ENCODE results near the gene ZFR2.
A peak's percentile ranks its signal among the peaks of the same experiment; 100 is the strongest.
"Not testable (repeated sequence)": the region's sequence is repeated elsewhere in the genome, so short reads cannot be mapped to it uniquely, and the experiment has no call there.

ZFR2 gene

DNA sequence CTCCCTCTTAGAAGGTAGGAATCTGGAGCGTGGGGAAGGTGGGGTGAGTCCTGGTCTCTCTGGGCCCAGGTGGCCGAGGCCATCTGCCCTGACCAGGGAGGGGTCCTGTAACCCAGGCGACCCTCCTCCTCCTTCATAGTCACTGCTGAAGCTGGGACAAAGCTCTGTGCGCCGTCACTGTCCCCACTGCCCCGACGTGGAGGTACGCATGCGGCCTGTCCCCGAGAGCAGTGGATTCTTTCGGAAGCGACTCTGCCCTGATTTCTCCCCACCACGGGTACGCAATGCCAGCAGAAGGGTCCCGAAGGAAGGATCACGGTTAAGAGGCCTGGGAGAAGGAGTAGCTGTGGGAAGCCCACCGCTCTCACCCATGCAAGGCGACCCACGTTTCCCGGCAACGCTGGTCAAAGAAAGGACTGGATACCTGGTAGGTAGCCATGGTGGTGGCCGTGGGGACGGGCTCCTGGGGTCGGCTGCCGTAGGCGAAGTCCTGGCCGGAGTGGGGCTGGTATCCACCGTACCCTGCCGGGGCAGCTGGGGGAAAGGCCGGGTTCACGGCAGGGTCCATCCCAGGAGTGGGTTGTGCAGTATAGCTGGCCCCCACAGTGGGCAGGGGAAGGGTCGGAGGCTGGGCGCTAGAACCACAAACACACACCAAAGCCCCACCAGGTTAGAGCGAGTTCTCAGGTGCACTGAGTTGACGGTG is 34.3 kb downstream of the ZFR2 start:
- DNase-seq: no peak

DNA sequence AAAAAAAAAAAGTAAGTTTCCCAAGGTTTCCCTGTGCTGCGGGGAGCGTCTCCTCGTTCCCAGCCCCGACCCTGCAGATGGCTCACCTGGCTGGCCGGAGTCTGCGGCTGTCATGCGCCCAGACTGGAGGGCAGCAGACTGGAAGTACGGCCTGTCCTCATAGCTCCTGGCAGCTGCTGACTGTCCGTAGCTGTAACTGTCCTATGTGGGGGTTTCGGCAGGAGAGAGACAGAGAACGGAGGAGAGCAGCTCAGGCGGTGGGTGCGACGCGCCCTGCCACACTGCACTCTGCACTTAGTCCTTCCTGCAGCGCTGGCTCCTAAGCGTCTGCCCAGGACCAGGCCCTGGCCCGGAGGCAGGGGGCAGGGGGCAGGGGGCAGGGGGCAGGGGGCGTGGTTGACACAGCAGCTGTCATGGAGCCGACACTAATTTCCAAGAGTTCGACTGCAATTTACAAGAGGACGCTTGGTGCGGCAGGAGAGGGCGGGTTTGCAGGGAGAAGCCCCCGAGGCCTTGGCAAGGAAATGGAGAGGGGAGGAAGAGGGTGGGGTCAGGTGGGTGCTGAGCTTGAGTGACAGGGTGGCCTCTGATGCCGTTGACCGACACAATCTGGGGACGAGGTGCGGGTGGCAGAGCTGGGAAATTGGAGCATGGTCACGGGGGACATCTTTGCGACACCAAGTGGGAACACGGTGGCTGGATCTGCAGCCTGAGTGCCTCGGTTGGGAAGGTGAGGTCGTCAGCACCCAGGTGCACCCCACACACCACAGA is 35.1 kb downstream of the ZFR2 start:
- DNase-seq: no peak

GRCh38 chr19:3832001-3832400 is 36.8 kb downstream of the ZFR2 start:
- no peak for DNase-seq

DNA sequence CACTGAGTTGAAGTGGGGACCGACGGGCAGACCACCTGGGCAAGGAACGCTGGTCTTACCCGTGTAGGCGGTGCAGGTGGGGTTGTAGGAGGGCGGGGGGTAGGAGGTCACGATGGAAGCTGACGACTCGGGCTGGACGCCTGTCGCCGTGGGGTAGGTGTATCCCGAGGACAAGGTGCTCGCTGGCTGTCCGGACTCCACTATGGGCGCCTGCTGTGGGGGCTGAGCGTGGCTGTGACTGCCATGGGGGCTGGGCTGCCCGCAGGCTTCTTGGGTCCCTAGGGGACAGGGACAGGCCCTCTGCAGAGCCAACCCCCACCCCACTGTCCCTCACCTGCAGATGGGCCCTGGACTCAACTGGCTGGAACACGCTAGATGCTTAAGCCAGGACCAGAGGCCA is 37.2 kb downstream of the ZFR2 start:
- no peak for DNase-seq

DNA sequence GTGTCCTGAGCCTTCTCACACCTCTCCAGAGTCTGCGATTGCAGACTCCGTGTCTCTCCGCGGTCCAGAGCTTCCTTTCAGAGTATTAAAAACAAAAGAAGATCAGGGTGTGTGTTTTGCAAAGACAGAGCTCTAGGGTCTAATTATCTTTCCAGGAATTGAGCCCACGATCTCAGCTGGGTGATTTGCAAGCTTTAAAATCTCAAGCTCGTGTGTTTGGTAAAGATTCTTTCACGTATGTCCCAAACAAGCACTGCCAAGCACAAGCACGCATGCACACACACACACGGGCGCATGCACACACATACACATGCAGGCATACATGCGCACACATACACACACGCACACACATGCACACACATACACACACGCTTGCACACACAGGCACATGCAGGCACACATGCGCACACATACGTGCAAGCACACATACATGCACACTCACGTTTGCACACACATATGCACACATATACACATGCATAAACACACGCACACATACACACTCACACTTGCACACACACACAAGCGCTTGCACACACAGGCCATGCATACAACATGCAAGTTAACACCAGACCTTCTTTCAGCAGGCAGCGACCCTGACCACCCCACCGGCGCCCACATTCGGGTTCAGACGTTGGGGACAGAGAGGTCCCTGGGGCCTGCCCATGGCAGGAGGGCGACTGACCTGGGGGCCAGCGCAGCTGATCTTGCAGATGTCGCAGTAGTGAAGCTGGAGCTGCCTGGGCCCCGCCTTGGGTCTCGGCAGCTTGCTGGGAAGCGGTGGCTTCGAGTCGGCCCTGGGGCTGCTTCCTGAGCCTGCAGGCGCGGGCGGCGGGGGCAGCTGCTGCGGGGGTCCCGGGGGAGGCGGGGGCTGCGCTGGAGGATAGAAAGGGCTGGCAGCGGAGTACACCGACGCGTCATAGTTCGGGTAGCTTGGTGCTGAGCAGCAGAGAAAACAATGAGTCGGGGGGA is 37.9 kb downstream of the ZFR2 start:
- DNase-seq: no peak

DNA sequence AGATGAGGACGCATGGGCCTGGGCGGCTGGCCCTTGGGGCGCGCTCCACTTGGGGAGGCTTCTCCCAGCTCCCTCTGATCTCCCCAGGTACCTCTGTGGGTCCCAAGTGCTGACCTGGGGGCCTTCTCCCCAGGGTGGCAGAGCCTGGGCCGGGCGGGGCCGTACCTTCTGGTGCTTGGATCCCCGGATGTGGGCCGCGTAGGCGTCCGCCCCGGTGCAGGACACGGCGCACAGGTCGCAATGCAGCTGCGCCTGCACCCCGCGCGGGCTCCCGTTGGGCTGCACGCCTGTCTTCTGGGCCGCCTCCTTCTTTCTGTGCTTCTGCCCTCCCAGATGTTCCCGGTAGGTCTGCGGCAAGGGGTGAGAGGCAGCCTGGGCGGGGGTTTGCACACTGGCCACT is 41.5 kb downstream of the ZFR2 start:
- no peak for DNase-seq

DNA sequence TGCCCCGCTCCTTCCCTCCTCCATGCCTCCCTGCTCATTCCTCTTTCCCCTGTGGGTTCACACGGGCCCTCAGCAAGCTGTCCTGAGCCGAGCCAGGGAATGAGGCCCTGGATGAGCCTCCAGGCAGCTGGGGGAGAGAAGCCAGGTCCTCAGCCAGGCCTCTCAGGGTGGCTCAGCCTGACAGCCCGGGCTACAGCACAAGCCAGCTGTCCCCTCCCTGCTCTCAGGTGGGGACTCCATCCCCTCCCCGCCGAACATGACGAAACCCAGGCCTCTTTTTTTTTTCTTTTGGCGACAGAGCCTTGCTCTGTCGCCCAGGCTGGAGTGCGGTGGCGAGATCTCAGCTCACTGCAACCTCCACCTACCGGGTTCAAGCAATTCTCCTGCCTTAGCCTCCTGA is 42.7 kb downstream of the ZFR2 start:
- no peak for DNase-seq

DNA sequence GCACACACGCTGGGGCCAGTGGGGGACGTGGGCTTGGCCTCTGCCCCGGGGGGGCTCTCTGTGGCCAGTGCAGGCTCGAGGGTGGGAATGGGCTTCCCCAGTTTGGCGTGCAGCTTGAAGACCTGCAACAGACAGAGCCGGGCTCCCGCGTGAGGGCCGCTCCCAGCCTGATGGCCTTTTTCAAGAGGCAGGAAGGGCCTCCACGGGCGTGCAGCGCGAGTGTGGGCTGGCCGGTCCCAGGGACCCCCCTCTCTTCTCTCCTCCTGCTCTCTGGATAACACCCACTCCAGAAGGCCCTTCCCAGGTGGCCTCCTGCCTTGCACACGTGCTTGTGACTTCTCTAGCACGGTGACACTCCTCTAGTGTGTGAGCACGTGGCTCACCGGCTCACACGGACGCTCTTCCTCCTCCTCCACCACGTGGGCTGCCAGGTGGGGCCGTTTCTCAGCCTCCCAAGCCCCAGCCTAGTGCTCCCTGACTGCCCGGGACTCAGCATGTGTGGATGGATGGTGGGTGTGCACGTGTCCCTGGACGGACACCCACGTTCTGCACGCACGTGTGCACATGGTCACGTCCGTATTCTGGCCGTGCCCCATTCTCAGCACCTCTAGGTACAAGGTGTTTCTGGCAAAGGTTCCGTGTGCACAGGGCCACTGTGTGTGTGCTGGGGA is 43.4 kb downstream of the ZFR2 start:
- no peak for DNase-seq

GRCh38 chr19:3823350-3823713 is 45.5 kb downstream of the ZFR2 start:
- no peak for DNase-seq

GRCh38 chr19:3822683-3823349 is 46.0 kb downstream of the ZFR2 start:
- DNase-seq: no peak

DNA sequence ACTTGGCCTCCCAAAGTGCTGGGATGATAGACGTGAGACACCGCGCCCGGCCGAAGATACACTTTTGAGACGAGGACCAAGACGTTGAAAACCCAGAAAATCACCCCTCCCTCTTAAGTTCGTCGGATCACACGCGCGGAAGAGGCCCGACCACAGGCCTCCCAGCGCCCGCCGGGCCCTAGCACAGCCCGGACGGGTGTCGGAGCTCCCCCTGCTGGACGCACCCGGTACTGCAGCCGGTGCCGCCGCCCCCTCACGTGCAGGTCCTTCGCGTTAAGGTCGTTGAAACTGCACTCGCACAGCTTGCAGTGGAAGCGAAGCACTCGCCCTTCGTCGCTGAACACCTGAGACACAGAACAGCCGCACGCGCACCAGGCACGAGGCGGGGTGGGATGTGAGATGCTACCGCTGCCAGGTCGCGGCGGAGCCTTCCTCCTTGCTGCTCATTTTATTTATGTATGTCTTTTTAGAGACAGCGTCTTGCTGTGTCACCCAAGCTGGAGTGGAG is 46.9 kb downstream of the ZFR2 start:
- peak; percentile 27 for DNase-seq

DNA sequence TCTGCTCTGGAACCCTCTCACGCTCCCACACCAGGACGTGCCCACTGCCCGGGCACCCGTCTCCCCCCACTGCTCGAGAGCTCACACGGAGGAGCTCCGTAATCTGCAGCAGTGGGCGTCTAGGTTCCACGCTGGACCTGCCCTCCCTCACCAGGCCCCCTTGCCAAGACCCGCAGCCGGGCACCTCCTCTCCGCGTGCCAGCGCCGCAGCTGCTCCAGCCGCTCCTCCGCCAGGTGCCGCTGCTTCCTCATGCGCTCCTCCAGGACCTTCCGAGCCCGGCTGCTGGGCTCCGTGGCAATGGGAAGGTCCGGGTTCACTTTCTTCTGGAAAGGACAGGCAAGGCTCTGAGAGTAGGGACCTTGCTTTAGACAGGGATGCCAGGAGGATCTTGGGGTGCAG is 47.7 kb downstream of the ZFR2 start:
- no peak for DNase-seq

DNA sequence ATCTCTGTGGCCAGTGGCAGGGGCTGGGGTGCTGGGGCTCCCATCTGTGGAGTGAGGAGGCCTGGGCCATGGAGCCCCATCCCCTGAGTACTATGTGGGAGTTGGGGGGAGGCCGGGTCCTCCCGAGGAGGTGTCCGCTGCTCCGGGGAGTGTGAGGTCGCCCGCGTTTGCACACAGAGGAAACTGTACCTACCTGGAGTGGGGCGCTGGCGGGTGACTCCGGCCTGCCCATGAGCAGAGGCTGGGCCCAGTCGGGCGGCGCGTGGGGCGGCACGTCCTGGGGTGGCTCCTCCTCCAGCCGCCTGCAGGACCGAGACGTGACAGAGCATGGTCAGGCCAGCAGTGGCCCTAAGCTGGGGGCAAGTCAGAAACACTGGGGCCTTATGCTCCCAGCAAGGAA is 48.8 kb downstream of the ZFR2 start:
- no peak for DNase-seq

- no peak for DNase-seq
Observed at GRCh38 chr19:3818918-3819317, 49.9 kb downstream of the ZFR2 start.

GRCh38 chr19:3818466-3818865 is 50.4 kb downstream of the ZFR2 start:
- no peak for DNase-seq

DNA sequence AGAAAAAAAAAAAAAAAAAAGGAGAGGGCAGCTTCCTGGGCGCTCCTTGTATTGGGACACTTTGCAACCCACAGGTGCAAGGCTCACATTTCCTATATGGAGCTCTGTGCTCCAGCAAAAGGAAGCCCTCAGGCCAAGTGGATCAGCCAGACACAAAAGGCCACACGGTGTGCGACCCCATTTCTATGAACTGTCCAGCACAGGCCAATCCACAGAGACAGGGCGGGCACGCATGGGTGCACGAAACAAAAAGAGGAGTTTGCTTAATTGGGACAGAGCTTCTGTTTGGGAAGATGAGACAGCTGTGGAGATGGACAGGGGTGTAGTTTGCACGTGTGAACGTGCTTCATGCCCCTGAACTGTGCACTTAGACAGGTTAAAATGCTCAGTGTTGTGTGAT is 51.1 kb downstream of the ZFR2 start:
- no peak for DNase-seq

- DNase-seq: no peak
Observed at GRCh38 chr19:3816566-3817218, 52.1 kb downstream of the ZFR2 start.

GRCh38 chr19:3816148-3816547 is 52.7 kb downstream of the ZFR2 start:
- not testable (repeated sequence) for DNase-seq

GRCh38 chr19:3814648-3815047 is 54.2 kb downstream of the ZFR2 start:
- no peak for DNase-seq

DNA sequence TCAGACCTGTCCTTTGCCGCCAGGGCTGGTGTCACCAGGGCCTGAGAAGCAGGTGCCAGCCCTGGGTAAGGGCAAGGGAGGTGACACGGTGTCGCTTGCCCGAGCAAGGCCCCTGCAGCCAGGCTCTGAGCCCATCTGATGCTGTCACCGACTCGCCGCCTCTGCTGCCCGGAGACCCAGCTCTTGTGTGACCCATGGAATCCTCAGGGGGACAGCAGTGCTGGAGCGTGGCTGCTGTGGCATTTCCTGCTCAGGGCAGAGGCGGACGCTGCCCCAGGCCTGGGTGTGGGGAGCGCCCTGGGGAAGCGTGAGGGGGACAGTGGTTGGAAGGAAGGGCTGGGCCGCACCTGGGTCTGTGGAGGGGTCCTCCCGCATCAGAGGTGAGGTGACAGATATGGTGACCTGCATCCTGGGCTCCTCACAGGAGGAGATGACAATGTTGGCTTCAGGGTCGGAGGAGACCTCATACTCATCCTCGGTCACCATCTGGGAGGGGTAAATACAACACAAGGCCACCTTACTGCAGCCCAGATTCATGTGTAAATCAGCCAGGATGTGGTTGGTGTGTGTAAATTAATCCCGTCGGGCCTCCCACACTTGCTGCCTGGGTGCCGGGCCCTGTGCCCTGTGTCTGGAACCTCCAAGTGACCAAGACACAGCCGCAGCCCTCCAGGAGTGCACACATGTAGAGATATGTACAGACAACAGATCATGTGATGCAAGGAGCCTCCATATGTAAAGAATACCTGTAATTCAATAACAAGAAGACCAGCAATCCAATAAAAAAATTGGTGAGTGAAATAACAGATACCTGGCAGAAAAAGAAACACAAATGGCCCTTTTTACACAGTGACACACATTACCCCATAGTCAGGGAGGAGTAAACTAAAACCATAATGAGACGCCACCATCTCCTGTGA is 55.1 kb downstream of the ZFR2 start:
- DNase-seq: no peak
